ELR (cell line): Measurements from ENCODE around the gene MRPS18A.
"Not testable (repeated sequence)": the region's sequence is repeated elsewhere in the genome, so short reads cannot be mapped to it uniquely, and the experiment has no call there.

Source experiments
- DNase-seq: peaks from one replicate; pipeline ENCODE4 v3.0.0-alpha.2; 2015; ENCODE audit warnings: low read depth

The MRPS18A gene

GRCh38 chr6:43670623-43670986 is 17.0 kb downstream of the MRPS18A start:
- DNase-seq, result no peak

- no peak for DNase-seq
Observed at GRCh38 chr6:43669922-43670622, 17.5 kb downstream of the MRPS18A start.

- DNase-seq, result peak; percentile 56
Observed at GRCh38 chr6:43669050-43669921, 18.3 kb downstream of the MRPS18A start.

- peak; percentile 63 for DNase-seq
Observed at GRCh38 chr6:43668151-43669028, 19.2 kb downstream of the MRPS18A start.

- DNase-seq, result peak; percentile 75
Observed at GRCh38 chr6:43667245-43668150, 20.1 kb downstream of the MRPS18A start.

GRCh38 chr6:43666196-43666920 is 21.2 kb downstream of the MRPS18A start:
- DNase-seq, result no peak

GRCh38 chr6:43665376-43665775 is 22.2 kb downstream of the MRPS18A start:
- peak; percentile 52 for DNase-seq

GRCh38 chr6:43662948-43663347 is 24.6 kb downstream of the MRPS18A start:
- not testable (repeated sequence) for DNase-seq

- DNase-seq, result peak; percentile 21
Observed at GRCh38 chr6:43658161-43658560, 29.4 kb downstream of the MRPS18A start.

- DNase-seq, result no peak
Observed at GRCh38 chr6:43657221-43657802, 30.3 kb downstream of the MRPS18A start.

- not testable (repeated sequence) for DNase-seq
Observed at GRCh38 chr6:43652822-43653221, 34.8 kb downstream of the MRPS18A start.

GRCh38 chr6:43648248-43648647 is 39.3 kb downstream of the MRPS18A start:
- DNase-seq, result no peak

GRCh38 chr6:43647613-43648012 is 40.0 kb downstream of the MRPS18A start:
- DNase-seq, result no peak

GRCh38 chr6:43645613-43645964 is 42.0 kb downstream of the MRPS18A start:
- no peak for DNase-seq

- DNase-seq, result peak; percentile 58
Observed at GRCh38 chr6:43644940-43645612, 42.5 kb downstream of the MRPS18A start, which contains the start of gene RSPH9. TSS of gene RSPH9 (plus strand) at chr6:43645036. CDS start at chr6:43645099, 63 bp downstream.

GRCh38 chr6:43639984-43640800 is 47.4 kb downstream of the MRPS18A start:
- peak; percentile 28 for DNase-seq

GRCh38 chr6:43636308-43636659 is 51.3 kb downstream of the MRPS18A start:
- no peak for DNase-seq

- peak; percentile 85 for DNase-seq
Observed at GRCh38 chr6:43635387-43636307, 51.9 kb downstream of the MRPS18A start, which contains the start of gene MAD2L1BP. TSS of gene MAD2L1BP (plus strand) at chr6:43635840. CDS start at chr6:43635876, 36 bp downstream.
